WTC11 (cell line): ENCODE results near the gene EGFR.

Experiments used
- ATF3 ChIP-seq: sonication (generic); formaldehyde crosslinking; conservative IDR thresholded peaks from 2 replicates; pipeline ENCODE4 v1.8.1; 2022; ENCODE audit warnings: mild to moderate bottlenecking, missing genetic modification reagents
- CTCF ChIP-seq: fragments of 200-600 bp; IDR thresholded peaks from 2 replicates; pipeline ENCODE4 v1.8.0; 2022; ENCODE audit warnings: antibody characterized with exemption
- E2F5 ChIP-seq: sonication (generic); formaldehyde crosslinking; IDR thresholded peaks from 2 replicates; pipeline ENCODE4 v1.8.1; 2022; ENCODE audit warnings: mild to moderate bottlenecking, moderate library complexity, missing genetic modification reagents
- ETV6 ChIP-seq: sonication (generic); formaldehyde crosslinking; IDR thresholded peaks from 2 replicates; pipeline ENCODE4 v1.8.1; 2022; ENCODE audit warnings: mild to moderate bottlenecking, missing genetic modification reagents
- FOXK1 ChIP-seq: sonication (generic); formaldehyde crosslinking; IDR thresholded peaks from 2 replicates; pipeline ENCODE4 v1.8.0; 2022; ENCODE audit warnings: mild to moderate bottlenecking, moderate library complexity, missing genetic modification reagents
- MAX ChIP-seq: sonication (generic); formaldehyde crosslinking; IDR thresholded peaks from 2 replicates; pipeline ENCODE4 v1.8.0; 2022; ENCODE audit warnings: mild to moderate bottlenecking, missing genetic modification reagents
- SP1 ChIP-seq: sonication (generic); formaldehyde crosslinking; conservative IDR thresholded peaks from 2 replicates; pipeline ENCODE4 v1.8.1; 2022; ENCODE audit warnings: missing genetic modification reagents
- TP53 ChIP-seq: sonication (generic); formaldehyde crosslinking; IDR thresholded peaks from 2 replicates; pipeline ENCODE4 v1.8.1; 2023; ENCODE audit warnings: mild to moderate bottlenecking, missing genetic modification reagents
- ZBTB43 ChIP-seq: sonication (generic); formaldehyde crosslinking; IDR thresholded peaks from 2 replicates; pipeline ENCODE4 v1.8.1; 2023; ENCODE audit warnings: mild to moderate bottlenecking, missing genetic modification reagents
- ZNF121 ChIP-seq: sonication (generic); formaldehyde crosslinking; IDR thresholded peaks from 2 replicates; pipeline ENCODE4 v1.8.0; 2023; ENCODE audit warnings: missing genetic modification reagents
- ZNF512 ChIP-seq: sonication (generic); formaldehyde crosslinking; IDR thresholded peaks from 2 replicates; pipeline ENCODE4 v1.8.1; 2022; ENCODE audit warnings: missing genetic modification reagents, borderline replicate concordance

GRCh38 chr7:55078465-55079372, 59.9 kb downstream of the EGFR start:
- TF ChIP-seq ZNF512 (CRISPR knock-in tag), result no peak
- no peak for TF ChIP-seq FOXK1 (CRISPR knock-in tag)
- TF ChIP-seq MAX (CRISPR knock-in tag), result no peak
- TF ChIP-seq ZBTB43 (CRISPR knock-in tag), result no peak
- TF ChIP-seq ZNF121 (CRISPR knock-in tag), result no peak
- TF ChIP-seq ETV6 (CRISPR knock-in tag), result no peak
- no peak for TF ChIP-seq CTCF
- no peak for TF ChIP-seq TP53 (CRISPR knock-in tag)
- no peak for TF ChIP-seq SP1 (CRISPR knock-in tag)
- no peak for TF ChIP-seq ATF3 (CRISPR knock-in tag)
- no peak for TF ChIP-seq E2F5 (CRISPR knock-in tag)
